ENCODE results near the gene TMEM161B.
A peak's percentile ranks its signal among the peaks of the same experiment; 100 is the strongest.
"Not testable (repeated sequence)": the region's sequence is repeated elsewhere in the genome, so short reads cannot be mapped to it uniquely, and the experiment has no call there.

Gene TMEM161B

DNA sequence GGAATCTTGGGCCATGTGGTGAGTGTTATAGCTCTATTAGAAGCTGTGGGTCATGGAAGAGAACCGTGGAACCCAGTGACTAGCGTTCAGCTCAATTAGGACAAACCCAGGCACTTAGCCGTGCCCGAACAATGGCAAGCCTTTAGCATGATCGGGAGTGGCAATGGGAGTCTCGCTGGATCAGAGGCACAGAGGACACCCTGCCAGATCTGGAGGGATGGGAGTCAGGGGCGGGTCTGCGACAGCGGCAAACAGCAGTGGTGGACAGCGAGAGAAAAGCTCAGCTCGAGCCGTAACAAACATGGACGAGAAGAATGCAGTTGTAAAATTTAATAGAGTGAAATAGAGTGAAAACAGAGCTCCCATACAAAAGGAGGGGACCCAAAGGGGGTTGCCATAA, 91.2 kb downstream of the TMEM161B start:
- DNase-seq = not testable (repeated sequence)

DNA sequence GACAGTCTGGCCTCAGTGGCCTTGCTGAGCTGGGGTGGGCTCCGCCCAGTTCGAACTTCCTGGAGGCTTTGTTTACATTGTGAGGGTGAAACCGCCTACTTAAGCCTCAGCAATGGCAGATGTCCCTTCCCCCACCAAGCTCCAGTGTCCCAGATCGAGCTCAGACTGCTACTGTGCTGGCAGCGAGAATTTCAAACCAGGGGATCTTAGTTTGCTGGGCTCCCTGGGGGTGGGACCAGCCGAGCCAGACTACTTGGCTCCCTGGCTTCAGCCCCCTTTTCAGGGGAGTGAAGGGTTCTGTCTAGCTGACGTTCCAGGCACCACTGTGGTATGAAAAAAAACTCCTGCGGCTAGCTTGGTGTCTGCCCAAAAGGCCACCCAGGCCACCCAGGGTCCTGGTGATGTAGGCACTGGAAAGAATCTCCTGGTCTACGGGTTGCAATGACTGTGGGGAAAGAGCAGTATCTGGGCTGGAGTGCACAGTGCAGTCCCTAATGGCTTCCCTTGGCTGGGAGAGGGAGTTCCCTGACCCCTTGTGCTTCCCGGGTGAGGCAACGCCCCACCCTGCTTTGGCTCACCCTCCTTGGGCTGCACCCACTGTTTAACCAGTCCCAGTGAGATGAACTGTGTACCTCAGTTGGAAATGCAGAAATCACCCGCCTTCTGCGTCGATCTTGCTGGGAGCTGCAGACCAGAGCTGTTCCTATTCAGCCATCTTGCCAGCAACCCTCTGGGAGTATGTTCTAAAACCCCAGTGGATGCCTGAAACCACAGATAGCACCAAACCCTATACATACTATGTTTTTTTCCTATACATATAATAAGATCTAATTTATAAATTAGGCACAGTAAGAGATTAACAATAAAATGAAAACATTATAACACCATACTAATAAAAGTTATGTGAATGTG, 95.5 kb downstream of the TMEM161B start:
- DNase-seq = peak; percentile 30

DNA sequence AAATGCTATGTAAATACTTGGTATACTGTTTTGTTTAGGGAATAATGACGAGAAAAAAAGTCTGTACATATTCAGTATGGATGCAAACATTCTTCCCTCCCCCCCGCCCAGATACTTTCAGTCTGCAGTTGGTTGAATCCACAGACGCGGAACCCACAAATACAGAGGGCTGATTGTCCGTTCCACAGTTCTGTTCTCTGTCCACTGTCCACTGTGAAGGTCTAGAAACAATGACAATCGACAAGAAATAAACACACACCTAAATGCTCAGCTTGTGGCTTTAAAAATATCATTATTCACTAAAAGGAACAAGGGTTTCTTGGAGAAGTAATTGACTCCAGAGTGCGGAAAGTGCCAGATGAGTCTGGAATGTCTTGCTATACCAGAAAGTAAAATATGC, 109.1 kb downstream of the TMEM161B start:
- no peak for DNase-seq

- DNase-seq = no peak
These were observed 110.6 kb downstream of the TMEM161B start for GRCh38 chr5:88158056-88158455.

GRCh38 chr5:88154891-88155290, 113.8 kb downstream of the TMEM161B start:
- DNase-seq = no peak

DNA sequence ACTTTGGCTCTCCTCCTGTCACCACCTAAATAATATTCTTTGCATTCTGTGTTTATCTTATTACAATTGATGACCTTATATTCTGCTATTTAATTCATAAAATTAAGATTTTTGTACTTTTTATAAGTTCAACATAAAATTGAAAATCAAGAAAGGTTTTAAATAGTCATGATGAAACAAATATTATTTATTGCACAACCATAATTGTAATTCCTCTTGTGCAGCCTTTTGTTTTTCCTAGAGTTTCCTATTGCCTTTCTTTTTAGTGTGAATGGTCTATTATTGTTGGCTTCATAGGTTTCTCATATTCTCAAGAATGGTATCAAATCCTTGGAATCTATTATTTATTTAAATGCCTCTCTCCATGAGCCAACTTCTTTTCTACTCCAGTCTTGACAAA, 117.9 kb downstream of the TMEM161B start:
- no peak for DNase-seq

- peak; percentile 7 for DNase-seq
These were observed 122.8 kb downstream of the TMEM161B start for GRCh38 chr5:88145611-88146467.

DNA sequence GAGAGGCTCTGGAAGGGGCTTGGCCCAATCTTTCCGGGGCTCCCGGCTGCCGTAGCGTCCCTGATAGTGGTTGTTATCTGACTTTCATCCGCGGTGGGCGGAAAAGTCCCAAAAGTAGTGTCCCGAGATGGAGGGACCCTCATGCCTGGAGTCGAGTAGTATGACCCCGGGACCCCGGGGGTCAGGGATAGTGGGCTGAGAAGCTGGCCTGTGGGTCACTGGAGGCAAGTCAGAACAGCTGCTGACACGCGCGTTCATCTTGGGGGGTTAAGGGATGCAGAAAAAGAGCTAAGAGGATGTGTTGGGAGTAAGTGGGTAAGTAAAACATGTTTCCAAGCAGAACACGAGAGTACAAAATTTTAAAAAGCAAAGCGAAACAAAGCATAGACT, 123.4 kb downstream of the TMEM161B start:
- DNase-seq = no peak
